Amniotic epithelial cell (primary cell): ENCODE data around the gene ELAVL3.
A peak's percentile ranks its signal among the peaks of the same experiment; 100 is the strongest.

ENCODE experiments used
- DNase-seq: peaks from one replicate; pipeline ENCODE4 v3.0.0-alpha.2; 2010; ENCODE audit warnings: low read depth

ELAVL3 gene

DNA sequence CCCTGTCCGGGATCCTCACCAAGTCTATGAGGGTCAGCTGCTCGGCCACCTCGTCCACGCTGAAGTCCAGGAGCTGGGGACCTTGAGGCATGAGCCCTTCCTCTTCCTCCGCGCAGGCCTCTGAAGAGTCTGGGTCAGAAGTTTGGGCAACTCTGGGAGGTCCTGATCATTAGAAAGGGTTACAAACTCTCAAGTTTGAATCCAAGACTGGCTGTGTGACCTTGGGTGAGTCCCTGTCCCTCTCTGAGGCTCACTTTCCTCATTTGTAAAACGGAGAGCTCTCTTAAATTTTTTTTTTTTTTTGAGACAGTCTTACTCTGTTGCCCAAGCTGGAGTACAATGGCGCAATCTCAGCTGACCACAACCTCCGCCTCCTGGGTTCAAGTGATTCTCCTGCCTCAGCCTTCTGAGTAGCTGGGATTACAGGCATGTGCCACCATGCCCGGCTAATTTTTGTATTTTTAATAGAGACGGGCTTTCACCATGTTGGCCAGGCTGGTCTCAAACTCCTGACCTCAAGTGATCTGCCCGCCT is 74.1 kb downstream of the ELAVL3 start:
- peak; percentile 39 for DNase-seq

DNA sequence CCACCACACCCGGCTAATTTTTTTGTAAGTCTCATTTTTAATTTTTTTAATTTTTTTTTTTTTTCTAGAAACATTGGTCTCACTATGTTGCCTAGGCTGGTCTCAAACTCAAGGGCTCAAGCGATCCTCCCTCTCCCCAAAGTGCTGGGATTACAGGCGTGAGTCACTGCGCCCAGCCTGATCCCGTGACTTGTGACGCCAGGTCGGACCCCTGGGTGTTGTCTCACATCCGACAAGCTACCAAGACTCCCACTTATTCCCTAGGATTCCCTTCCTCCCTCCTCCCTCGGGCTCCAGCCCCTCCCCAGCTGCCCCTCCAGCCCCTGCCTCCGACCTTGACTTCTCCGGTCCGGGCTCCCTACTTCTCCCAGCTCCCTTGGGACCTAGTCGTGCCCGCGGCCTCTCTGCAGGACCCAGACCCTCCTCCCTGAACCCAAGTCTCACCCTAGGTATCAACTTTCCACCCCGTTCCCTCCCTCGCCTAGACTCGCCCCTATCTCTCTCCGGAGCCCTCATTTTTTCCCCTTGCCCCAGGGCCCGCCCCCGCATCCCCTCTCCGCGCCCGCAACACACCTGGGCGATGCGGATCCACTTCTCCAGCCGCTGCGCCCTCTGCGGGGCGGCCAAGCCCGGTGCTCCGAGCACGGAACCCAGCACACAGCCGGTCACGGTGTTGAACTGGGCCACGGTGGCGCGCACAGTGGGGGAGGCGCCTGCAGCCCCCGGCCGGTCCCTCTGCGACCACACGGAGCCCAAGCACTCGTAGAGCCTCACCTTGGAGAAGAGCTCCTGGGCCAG is 74.8 kb downstream of the ELAVL3 start:
- no peak for DNase-seq

DNA sequence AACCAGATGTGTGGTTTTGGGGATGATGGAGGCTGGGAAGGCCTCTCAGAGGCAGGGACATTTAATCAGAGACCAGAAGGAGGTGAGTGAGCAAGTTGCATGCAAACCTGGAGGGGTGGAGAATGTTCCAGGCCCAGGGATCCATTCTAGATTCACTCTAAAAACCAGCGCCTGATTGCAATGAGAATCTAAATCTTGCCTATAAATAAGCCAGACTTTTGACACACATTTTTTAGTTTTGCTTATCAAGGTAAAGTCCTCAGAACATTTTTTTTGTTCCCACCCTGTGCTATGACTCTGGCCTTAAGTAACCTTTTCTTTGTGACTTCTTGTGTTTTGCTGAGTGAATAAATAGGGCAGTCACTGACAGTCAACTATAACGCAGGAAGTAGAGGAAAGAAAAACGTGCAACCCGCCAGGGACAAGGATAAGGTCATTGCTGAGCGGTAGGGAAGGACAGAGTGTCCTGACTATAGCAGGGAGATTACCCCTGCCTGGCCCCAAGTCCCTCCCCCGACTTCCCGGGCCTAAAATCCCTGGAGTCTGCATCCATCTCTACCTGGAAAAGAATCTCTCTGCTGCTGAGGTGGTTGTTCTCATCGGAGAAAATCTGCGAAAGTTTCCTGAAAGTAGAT is 76.1 kb downstream of the ELAVL3 start:
- DNase-seq = no peak

DNA sequence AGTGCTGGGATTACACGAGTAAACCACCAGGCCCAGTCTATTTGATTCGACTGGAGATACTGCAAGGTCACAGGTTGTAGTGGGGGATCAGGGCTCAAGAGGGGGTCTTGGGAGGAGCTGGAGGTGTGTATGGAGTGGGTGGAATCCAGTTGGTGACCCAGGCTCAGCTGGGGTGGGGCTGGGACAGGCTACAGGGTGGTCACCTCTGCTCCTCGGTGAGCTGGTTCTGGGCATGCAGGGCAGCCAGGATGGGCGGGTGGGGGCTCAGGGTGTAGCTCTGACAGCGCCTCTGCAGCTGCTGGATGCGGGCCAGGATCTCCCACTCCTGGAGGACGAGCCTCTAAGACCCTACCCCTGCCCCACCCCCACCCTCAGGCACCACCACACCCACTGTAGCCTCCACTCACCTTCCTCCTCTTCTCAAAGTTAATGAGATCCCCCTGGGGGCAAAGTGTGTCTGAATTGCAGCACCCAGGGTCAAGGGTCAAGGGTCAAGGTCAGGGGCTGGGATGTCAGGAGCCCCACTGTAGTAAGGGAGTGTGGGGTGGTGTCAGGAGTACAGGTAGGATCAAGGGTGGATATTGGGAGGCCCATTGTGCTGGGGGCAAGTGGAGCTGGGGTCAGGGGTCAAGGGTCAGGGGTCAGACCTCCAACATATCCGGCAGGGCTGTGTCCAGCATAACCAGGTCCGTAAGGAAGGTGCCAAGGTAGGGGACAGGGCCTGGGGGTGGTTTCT is 78.9 kb downstream of the ELAVL3 start:
- no peak for DNase-seq
